ENCODE results near the gene PNLIP. TPM values are rescaled to one million over a fixed set of nuclear protein-coding genes. Genes with fewer than 3 reads are reported as not detected.

PNLIP gene
- not detected in 2 replicates for total RNA-seq

GRCh38 chr10:116545756-116546155 lies at the start of gene PNLIP:
TSS of gene PNLIP (plus strand) at chr10:116545931. CDS start at chr10:116546093, 162 bp downstream.

GRCh38 chr10:116590590-116591444 lies 45.1 kb downstream of the PNLIP start, which contains the start of gene PNLIPRP1:
TSS of gene PNLIPRP1 (plus strand) at chr10:116590959. CDS start at chr10:116591130, 171 bp downstream.

Other genes with a start within 250 kb of the PNLIP start
- not detected in 2 replicates for gene CCDC172, start 221.5 kb upstream of the PNLIP start, total RNA-seq
- 0.11 and 0.12 TPM in 2 replicates for gene PNLIPRP3, start 118.1 kb upstream of the PNLIP start, total RNA-seq
- gene PNLIPRP1, start 45.0 kb downstream of the PNLIP start, total RNA-seq, result not detected in 2 replicates
- gene PNLIPRP2, start 75.0 kb downstream of the PNLIP start, total RNA-seq, result not detected in 2 replicates
- gene HSPA12A, start 196.6 kb downstream of the PNLIP start, total RNA-seq, result 18.6 and 21.0 TPM in 2 replicates

All from uterine smooth muscle cell (primary cell).